ENCODE results near the gene TMEM131L.

TMEM131L gene

DNA sequence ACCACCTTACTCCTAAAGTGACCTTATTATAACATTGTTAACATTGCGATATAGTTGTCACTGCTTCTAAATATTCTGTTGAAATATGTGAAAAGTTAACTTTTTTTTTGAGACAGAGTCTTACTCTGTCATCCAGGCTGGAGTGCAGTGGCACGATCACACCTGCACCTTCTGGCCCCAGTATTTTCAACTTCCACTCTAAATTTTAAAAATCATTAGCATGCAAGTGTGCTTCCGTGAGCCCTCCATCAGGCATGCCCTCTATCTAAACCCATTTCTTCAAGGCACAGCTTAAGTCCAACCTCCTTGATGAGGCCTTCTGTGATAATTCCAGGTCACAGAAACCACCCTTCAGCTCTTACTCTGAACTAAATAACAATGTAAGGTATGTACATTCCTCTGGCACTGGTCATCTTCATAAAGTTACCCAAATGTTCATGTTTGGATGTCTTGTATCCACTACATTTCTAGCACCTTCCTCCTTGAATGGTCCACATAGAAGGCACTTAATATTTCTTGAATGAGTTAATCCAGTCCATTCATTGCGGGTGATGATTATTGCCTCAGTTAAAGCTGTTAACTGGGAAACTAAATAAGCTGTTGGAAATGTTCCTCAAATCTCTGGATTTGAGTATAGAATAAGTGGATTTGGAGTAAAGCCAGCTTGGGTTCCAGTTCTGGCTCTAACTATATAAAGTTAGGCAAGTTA is 38.6 kb upstream of the TMEM131L start:
- no peaks in the 10 kb centered on the region for H3K79me2 ChIP-seq (ENCODE audit: insufficient read depth, low read length)
- peak overlapping the region; percentile 74 for H3K9ac ChIP-seq (ENCODE audit: low read length)
- peaks cover 73% of the 10 kb centered on the region for H3K4me1 ChIP-seq (ENCODE audit: insufficient read depth, low read length, severe bottlenecking)
- peak overlapping the region; percentile 99 for H3K27ac ChIP-seq (ENCODE audit: low read depth, low read length, poor library complexity, severe bottlenecking)
- no peaks in the 10 kb centered on the region for H3K27me3 ChIP-seq (ENCODE audit: insufficient read depth, low read length)
- no peaks in the 10 kb centered on the region for H3K9me2 ChIP-seq (ENCODE audit: low read depth, low read length)
- no peak overlapping the region for H2AFZ ChIP-seq (ENCODE audit: low read length)
- peak overlapping the region; percentile 45 for H3K4me2 ChIP-seq (ENCODE audit: low read length)
- no peaks in the 10 kb centered on the region; the same call in 1 of the 2 replicates for H3K36me3 ChIP-seq (ENCODE audit: insufficient read depth, low read length)
- no peaks in the 10 kb centered on the region for H4K20me1 ChIP-seq (ENCODE audit: insufficient read depth, low read length)
- peaks cover 7% of the 10 kb centered on the region; the same call in 1 of the 2 replicates for H3F3A ChIP-seq (ENCODE audit: insufficient read depth, low read length)
- H3K4me3 ChIP-seq (ENCODE audit: low read depth, low read length, poor library complexity, severe bottlenecking): peak overlapping the region; percentile 27
- H3K9me3 ChIP-seq (ENCODE audit: low read length): no peaks in the 10 kb centered on the region
- TF ChIP-seq, protein P1, sequence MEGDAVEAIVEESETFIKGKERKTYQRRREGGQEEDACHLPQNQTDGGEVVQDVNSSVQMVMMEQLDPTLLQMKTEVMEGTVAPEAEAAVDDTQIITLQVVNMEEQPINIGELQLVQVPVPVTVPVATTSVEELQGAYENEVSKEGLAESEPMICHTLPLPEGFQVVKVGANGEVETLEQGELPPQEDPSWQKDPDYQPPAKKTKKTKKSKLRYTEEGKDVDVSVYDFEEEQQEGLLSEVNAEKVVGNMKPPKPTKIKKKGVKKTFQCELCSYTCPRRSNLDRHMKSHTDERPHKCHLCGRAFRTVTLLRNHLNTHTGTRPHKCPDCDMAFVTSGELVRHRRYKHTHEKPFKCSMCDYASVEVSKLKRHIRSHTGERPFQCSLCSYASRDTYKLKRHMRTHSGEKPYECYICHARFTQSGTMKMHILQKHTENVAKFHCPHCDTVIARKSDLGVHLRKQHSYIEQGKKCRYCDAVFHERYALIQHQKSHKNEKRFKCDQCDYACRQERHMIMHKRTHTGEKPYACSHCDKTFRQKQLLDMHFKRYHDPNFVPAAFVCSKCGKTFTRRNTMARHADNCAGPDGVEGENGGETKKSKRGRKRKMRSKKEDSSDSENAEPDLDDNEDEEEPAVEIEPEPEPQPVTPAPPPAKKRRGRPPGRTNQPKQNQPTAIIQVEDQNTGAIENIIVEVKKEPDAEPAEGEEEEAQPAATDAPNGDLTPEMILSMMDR (IDR thresholded peaks at IDR 0.05; ENCODE audit: low read length): no peak
- TF ChIP-seq EZH2 (IDR thresholded peaks at IDR 0.05; ENCODE audit: borderline replicate concordance, low read length): no peak

GRCh38 chr4:153428941-153429475 is 37.2 kb upstream of the TMEM131L start:
- no peaks in the 10 kb centered on the region for H3K9me3 ChIP-seq (ENCODE audit: low read length)
- H3K79me2 ChIP-seq (ENCODE audit: insufficient read depth, low read length): no peaks in the 10 kb centered on the region
- H3F3A ChIP-seq (ENCODE audit: insufficient read depth, low read length): peaks cover 7% of the 10 kb centered on the region; the same call in 1 of the 2 replicates
- H3K27me3 ChIP-seq (ENCODE audit: insufficient read depth, low read length): no peaks in the 10 kb centered on the region
- no peaks in the 10 kb centered on the region; the same call in 1 of the 2 replicates for H3K36me3 ChIP-seq (ENCODE audit: insufficient read depth, low read length)
- H3K27ac ChIP-seq (ENCODE audit: low read depth, low read length, poor library complexity, severe bottlenecking): peak overlapping the region; percentile 99
- H3K4me2 ChIP-seq (ENCODE audit: low read length): peak overlapping the region; percentile 59
- H3K9me2 ChIP-seq (ENCODE audit: low read depth, low read length): no peaks in the 10 kb centered on the region
- H3K9ac ChIP-seq (ENCODE audit: low read length): peak overlapping the region; percentile 74
- no peak overlapping the region for H3K4me3 ChIP-seq (ENCODE audit: low read depth, low read length, poor library complexity, severe bottlenecking)
- TF ChIP-seq, protein P1 (IDR thresholded peaks at IDR 0.05; ENCODE audit: low read length): no peak
- no peak for TF ChIP-seq EZH2 (IDR thresholded peaks at IDR 0.05; ENCODE audit: borderline replicate concordance, low read length)
- H2AFZ ChIP-seq (ENCODE audit: low read length): no peak overlapping the region
- no peaks in the 10 kb centered on the region for H4K20me1 ChIP-seq (ENCODE audit: insufficient read depth, low read length)
- H3K4me1 ChIP-seq (ENCODE audit: insufficient read depth, low read length, severe bottlenecking): peaks cover 85% of the 10 kb centered on the region

DNA sequence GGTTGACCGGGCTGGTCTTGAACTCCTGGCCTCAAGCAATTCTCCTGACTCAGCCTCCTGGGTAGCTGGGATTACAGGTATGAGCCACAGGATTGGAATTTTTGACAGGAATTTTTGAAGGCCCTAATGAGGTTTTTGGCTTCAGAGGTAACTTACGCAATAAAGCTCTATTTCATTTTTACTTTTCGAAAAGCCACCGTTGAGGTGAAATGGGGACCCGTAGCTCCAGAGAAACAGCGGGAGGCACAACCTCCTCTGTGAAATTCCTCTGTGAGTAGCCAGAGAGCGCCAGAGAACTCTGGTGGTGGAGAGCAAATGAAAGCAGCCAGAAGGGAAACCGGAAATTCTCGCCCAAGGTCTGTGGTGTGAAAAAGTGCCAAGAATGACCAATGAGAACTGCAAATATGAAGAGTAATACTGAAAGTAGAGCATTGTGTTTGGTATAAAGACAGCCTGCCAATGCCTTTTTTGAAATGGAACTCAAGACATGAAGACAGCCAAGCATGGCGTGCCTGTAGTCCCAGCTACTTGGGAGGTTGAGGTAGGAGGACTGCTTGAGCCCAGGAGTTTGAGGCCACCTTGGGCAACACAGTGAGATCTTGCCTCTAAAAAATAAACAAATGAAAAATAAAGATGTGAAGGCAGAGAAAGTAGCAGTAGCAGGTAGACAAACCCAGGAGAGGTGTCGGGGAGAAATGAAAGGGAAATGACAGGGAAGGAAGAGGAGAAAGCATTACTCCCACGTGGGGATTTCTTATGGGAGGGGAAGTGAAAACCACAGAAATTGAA is 33.0 kb upstream of the TMEM131L start:
- H3K9me3 ChIP-seq (ENCODE audit: low read length): no peaks in the 10 kb centered on the region
- H3K4me2 ChIP-seq (ENCODE audit: low read length): peak overlapping the region; percentile 77
- no peaks in the 10 kb centered on the region for H3K9me2 ChIP-seq (ENCODE audit: low read depth, low read length)
- TF ChIP-seq EZH2 (IDR thresholded peaks at IDR 0.05; ENCODE audit: borderline replicate concordance, low read length): no peak
- TF ChIP-seq, protein P1 (IDR thresholded peaks at IDR 0.05; ENCODE audit: low read length): peak; percentile 85
- H3F3A ChIP-seq (ENCODE audit: insufficient read depth, low read length): peaks cover 2% of the 10 kb centered on the region; the same call in 1 of the 2 replicates
- H2AFZ ChIP-seq (ENCODE audit: low read length): no peak overlapping the region
- H3K27ac ChIP-seq (ENCODE audit: low read depth, low read length, poor library complexity, severe bottlenecking): peak overlapping the region; percentile 99
- no peaks in the 10 kb centered on the region for H4K20me1 ChIP-seq (ENCODE audit: insufficient read depth, low read length)
- H3K27me3 ChIP-seq (ENCODE audit: insufficient read depth, low read length): no peaks in the 10 kb centered on the region
- no peaks in the 10 kb centered on the region for H3K79me2 ChIP-seq (ENCODE audit: insufficient read depth, low read length)
- peaks cover 97% of the 10 kb centered on the region for H3K4me1 ChIP-seq (ENCODE audit: insufficient read depth, low read length, severe bottlenecking)
- H3K9ac ChIP-seq (ENCODE audit: low read length): peak overlapping the region; percentile 67
- peak overlapping the region; percentile 51 for H3K4me3 ChIP-seq (ENCODE audit: low read depth, low read length, poor library complexity, severe bottlenecking)
- no peaks in the 10 kb centered on the region for H3K36me3 ChIP-seq (ENCODE audit: insufficient read depth, low read length)

Measured in OCI-LY1 (cell line).